ENCODE data around the gene ASB11. TPM values are rescaled to one million over a fixed set of nuclear protein-coding genes. Genes with fewer than 3 reads are reported as not detected.

Gene ASB11
- polyA plus RNA-seq, 3 donors: not detected

DNA sequence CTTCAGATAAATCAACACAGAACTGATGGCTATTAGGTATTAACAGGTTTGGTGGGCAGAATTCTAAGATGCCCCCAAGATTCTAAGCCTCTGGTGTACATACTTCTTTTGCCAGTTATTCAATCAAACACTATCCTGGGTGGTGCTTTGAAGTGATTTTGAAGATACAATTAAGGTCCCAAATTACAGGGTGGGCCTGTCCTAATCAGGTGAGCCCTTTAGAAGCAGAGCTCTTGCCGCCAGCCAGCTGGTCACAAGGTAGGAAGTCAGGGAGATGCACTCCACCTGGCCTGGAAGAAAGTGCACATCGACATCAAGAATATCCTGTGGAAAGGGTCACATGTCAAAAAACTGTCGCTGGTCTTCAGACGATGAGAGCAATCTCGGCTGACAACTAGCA, 75.0 kb downstream of the ASB11 start:
- Mint-ChIP-seq H3K27me3 (ENCODE audit: low read depth in 3 of 3) (peaks cover 0 to 6% (median 0%) of the 10 kb centered on the region in 3 donors), H3K4me1 (no peaks in the 10 kb centered on the region), H3K27ac (no peak overlapping the region), H3K9me3 (peaks cover 0 to 3% (median 0%) of the 10 kb centered on the region in 7 donors), H3K4me3 (no peak overlapping the region), H3K36me3 (no peaks in the 10 kb centered on the region)
- H3K36me3 ChIP-seq (replicated peaks in 1 of 2; ENCODE audit: control insufficient read depth in 1 of 2, insufficient read depth in 2 of 2, low read length in 2 of 2): no peaks in the 10 kb centered on the region
- no peak overlapping the region for H3K27ac ChIP-seq (ENCODE audit: low read depth in 1 of 2, low read length in 2 of 2)
- no peak for DNase-seq
- no peaks in the 10 kb centered on the region for H3K79me2 ChIP-seq (ENCODE audit: insufficient read depth, low read length)
- intact Hi-C loops (cut with micrococcal nuclease): loop anchor here in 1 of 2 donors (5.0 to 10.0 kb wide), 2 partner anchors 1146 to 1203 kb away; no protein-coding TSS in a partner anchor
- TF ChIP-seq, protein P1, sequence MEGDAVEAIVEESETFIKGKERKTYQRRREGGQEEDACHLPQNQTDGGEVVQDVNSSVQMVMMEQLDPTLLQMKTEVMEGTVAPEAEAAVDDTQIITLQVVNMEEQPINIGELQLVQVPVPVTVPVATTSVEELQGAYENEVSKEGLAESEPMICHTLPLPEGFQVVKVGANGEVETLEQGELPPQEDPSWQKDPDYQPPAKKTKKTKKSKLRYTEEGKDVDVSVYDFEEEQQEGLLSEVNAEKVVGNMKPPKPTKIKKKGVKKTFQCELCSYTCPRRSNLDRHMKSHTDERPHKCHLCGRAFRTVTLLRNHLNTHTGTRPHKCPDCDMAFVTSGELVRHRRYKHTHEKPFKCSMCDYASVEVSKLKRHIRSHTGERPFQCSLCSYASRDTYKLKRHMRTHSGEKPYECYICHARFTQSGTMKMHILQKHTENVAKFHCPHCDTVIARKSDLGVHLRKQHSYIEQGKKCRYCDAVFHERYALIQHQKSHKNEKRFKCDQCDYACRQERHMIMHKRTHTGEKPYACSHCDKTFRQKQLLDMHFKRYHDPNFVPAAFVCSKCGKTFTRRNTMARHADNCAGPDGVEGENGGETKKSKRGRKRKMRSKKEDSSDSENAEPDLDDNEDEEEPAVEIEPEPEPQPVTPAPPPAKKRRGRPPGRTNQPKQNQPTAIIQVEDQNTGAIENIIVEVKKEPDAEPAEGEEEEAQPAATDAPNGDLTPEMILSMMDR (IDR thresholded peaks at IDR 0.05): no peak
- H3K9me3 ChIP-seq (replicated peaks in 1 of 2; ENCODE audit: control insufficient read depth in 1 of 2, insufficient read depth in 1 of 2, low read length in 2 of 2): no peaks in the 10 kb centered on the region
- no peaks in the 10 kb centered on the region for H3K4me1 ChIP-seq (ENCODE audit: control insufficient read depth in 1 of 2, insufficient read depth in 2 of 2, low read length in 2 of 2)
- no peaks in the 10 kb centered on the region for H3K27me3 ChIP-seq (ENCODE audit: control insufficient read depth in 2 of 2, insufficient read depth in 2 of 2, low read length in 2 of 2)
- H3K4me2 ChIP-seq (replicated peaks; ENCODE audit: extremely low read depth, low read length, poor library complexity, severe bottlenecking): no peak overlapping the region
- H3K4me3 ChIP-seq (replicated peaks in 1 of 3; ENCODE audit: low read depth in 2 of 3, low read length in 3 of 3): no peak overlapping the region
- no peaks in the 10 kb centered on the region for H4K20me1 ChIP-seq (ENCODE audit: insufficient read depth, low read length)
- no peak overlapping the region for H3K9ac ChIP-seq (ENCODE audit: insufficient read depth, low read length, poor library complexity, severe bottlenecking)
- WGBS (ENCODE audit: insufficient coverage): 96% methylated on average over 4 of the region's 5 CpGs
- H2AFZ ChIP-seq (ENCODE audit: insufficient read depth, low read depth, low read length, poor library complexity, severe bottlenecking): no peak overlapping the region

DNA sequence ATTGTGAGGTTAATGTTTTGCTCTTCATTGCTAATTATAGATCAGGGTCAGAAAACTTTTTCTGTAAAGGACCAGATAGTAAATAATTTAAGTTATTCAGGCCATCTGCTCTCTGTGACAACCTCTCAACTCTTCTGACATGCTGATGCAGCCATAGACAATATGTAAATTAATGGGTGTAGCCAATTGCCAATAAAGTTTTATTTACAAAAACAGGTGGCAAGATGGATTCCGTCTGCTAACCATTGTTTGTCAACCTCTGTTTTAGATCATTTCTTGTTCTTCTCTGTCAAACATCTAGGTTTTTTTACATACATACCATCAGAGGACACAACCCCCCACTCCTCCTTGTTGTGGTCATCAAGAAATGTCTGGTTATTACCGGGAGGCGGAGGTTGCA, 79.3 kb downstream of the ASB11 start:
- Histone ChIP-seq H3K4me1 (ENCODE audit: control insufficient read depth in 1 of 2, insufficient read depth in 2 of 2, low read length in 2 of 2) (no peaks in the 10 kb centered on the region), H3K4me3 (replicated peaks in 1 of 3; ENCODE audit: low read depth in 2 of 3, low read length in 3 of 3) (no peak overlapping the region), H3K9ac (ENCODE audit: insufficient read depth, low read length, poor library complexity, severe bottlenecking) (no peak overlapping the region), H3K79me2 (ENCODE audit: insufficient read depth, low read length) (no peaks in the 10 kb centered on the region), H3K36me3 (replicated peaks in 1 of 2; ENCODE audit: control insufficient read depth in 1 of 2, insufficient read depth in 2 of 2, low read length in 2 of 2) (no peaks in the 10 kb centered on the region), H3K9me3 (replicated peaks in 1 of 2; ENCODE audit: control insufficient read depth in 1 of 2, insufficient read depth in 1 of 2, low read length in 2 of 2) (no peaks in the 10 kb centered on the region), H2AFZ (ENCODE audit: insufficient read depth, low read depth, low read length, poor library complexity, severe bottlenecking) (no peak overlapping the region), H3K27ac (ENCODE audit: low read depth in 1 of 2, low read length in 2 of 2) (no peak overlapping the region), H4K20me1 (ENCODE audit: insufficient read depth, low read length) (no peaks in the 10 kb centered on the region), H3K4me2 (replicated peaks; ENCODE audit: extremely low read depth, low read length, poor library complexity, severe bottlenecking) (no peak overlapping the region), H3K27me3 (ENCODE audit: control insufficient read depth in 2 of 2, insufficient read depth in 2 of 2, low read length in 2 of 2) (no peaks in the 10 kb centered on the region)
- Mint-ChIP-seq H3K4me1 (no peaks in the 10 kb centered on the region), H3K27ac (no peak overlapping the region), H3K36me3 (no peaks in the 10 kb centered on the region), H3K9me3 (peaks cover 0 to 5% (median 0%) of the 10 kb centered on the region in 7 donors), H3K27me3 (ENCODE audit: low read depth in 3 of 3) (peaks cover 0 to 3% (median 0%) of the 10 kb centered on the region in 3 donors), H3K4me3 (no peak overlapping the region)
- TF ChIP-seq, protein P1 (IDR thresholded peaks at IDR 0.05): no peak
- DNase-seq: no peak
- no CpG with 5 or more reads among the region's 3 CpGs for WGBS (ENCODE audit: insufficient coverage)
- intact Hi-C loops (cut with micrococcal nuclease): no loop called here
